Stimulated activated CD8-positive, alpha-beta memory T cell treated with anti-CD3 and anti-CD28 coated beads, Interleukin-4, amount 100 ng/mL, for 48 hours (primary cell): ENCODE results near the gene ELFN2.
"Not testable (repeated sequence)": the region's sequence is repeated elsewhere in the genome, so short reads cannot be mapped to it uniquely, and the experiment has no call there.

Experiments used
- DNase-seq: peaks from one replicate; pipeline ENCODE4 v3.0.0-alpha.2; 2020

ELFN2 gene

DNA sequence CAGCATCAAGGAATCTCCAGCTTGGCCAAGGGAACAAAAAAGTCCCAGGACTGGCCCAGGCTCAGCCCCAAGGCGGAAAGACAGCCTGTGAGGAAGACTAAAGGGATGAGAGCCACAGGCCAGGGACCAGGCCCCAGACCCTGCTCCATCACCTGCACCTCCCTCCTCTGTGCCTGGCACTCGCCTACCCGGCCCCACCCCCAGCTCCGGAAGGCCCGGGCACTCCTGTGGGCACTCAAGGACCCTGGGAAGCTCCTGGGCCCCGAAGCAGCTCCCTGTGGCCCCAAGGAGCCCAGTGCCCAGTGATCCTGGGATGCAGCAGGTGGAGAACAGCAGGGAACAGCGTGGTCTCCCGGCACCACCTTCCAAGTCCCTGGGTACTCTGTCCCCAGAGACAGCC lies 18.2 kb downstream of the ELFN2 start:
- no peak for DNase-seq

DNA sequence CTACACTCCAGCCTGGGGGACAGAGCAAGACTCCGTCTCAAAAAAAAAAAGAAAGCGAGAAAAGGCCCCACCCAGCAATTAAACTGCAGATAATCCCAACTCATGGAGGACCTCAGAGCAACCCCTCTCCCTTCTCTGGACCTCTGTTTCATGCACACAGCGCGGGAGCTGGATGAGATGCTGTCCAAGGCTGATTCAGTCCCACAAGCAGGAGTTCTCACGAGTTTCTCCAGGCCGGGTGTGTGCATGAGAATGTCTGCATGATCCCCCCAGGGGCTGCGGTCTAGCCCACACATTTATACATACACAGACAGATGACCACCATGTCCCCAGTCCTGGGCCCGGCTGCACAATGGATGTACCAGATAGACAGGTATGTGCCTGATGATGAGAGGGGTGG lies 19.4 kb downstream of the ELFN2 start:
- no peak for DNase-seq

DNA sequence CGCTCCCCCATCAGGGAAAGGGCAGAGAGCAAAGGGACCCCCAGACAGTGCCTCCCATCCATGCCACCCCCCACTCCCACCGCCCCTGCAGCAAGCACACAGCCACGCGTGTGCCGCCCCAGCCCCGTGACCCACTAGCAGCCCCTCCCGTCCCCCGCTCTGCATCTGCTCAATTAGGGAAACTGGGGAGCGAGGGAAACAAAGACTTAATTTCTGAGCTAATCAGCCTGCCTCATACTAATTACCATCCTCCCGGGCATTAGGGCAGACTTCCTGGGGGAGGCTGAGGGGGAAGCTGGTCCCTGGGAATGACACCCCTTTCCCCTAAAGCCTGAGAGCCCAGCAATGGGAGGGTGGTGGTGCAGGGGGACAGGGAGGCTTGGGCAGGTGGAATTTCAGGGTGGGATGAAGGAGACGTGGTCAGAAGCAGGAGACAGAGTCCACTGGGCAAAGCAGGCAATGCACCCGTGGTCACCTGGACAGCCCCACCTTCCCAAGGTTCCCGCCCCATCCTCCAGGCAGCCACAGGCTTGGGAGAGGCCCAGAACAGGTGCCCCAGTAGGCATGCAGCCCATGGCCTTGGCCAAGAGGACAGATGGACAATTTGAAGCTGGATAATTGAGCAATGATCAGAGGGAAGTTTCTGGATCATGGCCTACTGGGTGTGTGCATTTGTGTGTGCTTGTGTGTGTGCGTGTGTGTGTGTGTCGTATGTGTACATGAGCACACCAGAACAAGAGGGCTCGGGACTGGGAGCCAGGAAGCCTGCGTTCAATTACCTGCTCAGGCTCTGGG lies 20.6 kb downstream of the ELFN2 start:
- no peak for DNase-seq

DNA sequence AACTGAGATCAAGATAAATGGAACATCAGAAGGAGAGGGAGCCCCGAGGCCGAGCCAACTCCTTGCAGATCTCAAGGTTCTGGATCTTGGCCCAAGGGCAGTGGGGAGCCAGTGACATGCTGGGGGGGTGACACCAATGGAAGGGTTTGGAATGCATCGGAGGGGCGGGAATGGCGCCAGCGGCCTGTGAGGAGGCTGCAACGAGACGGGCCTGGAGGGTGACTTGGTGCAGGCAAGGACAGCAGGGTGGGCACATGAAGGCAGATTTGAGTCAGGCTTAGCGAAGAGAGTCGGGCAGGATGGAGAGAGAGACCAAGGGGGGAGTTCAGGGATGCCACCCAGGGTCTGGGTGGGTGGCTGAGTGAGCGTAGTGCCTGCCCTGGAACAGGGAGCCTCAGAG lies 23.2 kb downstream of the ELFN2 start:
- DNase-seq = no peak

- DNase-seq = no peak
Observed at GRCh38 chr22:37403267-37403960, 23.9 kb downstream of the ELFN2 start.

- DNase-seq = no peak
Observed at GRCh38 chr22:37402184-37402506, 25.1 kb downstream of the ELFN2 start.

DNA sequence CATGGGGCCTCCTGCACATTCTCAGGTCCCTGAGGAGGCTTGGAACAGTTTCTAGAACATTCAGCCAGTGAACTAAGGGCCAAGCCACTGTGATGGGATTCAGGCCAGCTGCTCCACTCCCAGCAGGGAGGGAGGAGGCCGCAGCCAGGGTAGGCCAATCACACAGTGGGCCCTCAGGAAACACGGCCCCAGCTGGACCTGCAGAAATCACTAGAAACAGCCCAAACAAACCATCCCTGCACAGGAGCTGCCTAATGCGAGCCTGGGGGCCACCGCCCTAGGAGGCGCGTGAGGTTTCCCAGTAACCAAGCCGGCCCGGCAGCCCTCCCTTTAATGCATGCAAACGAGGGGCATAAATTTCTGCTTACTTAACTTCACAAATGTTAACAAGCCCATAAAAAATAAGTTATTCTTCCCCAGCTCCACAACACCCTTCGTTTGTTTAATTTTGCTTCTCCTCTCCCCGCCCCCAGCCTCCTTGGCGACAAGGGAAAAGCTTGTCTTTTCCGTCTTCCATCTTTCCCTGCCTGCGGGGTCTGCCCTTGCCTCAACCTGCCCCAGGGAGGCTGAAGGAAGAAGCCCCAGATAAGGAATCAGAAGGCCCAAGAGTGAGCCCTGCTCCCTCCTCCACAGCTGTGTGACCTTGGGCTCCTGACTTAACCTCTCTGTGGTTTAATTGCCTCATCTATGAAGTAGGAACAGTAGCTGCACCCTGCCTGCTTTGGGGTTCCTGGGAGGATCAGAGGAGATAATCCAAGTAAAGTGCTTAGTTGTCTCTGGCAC lies 25.7 kb downstream of the ELFN2 start:
- DNase-seq = no peak

GRCh38 chr22:37400719-37401118 lies 26.6 kb downstream of the ELFN2 start:
- DNase-seq = no peak

DNA sequence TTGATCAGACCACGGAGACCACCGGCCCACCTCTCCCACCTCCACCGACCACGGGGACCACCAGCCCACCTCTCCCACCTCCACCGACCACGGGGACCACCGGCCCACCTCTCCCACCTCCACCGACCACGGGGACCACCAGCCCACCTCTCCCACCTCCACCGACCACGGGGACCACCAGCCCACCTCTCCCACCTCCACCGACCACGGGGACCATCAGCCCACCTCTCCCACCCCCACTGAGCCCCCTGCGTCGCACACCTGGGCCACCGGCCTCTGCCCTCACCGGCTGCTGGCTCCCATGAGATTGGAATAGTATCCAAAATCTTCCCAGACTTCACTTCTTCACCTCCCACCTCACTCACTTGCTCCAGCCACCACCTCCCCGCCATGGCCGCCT lies 27.8 kb downstream of the ELFN2 start:
- not testable (repeated sequence) for DNase-seq

DNA sequence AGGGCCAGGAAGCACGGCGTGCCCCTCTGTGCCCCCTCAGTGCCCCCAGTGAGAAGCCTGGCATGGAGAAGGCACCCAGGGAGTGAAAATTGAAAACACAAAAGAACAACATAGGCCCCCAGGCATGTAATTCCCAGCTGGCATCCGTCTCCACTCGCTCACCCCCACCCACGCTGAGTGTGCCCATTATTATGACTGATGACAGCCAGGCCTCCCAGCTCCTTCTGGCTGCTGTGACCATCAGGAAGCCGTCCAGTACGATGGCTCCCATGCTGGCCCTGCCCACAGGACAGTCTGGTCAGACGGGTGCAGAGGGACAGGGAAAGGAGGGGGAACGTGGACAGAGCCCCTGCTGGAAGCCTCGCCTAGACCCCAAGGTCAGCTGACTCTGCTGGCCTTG lies 30.1 kb downstream of the ELFN2 start:
- DNase-seq = no peak

GRCh38 chr22:37396488-37397084 lies 30.7 kb downstream of the ELFN2 start:
- DNase-seq = no peak

GRCh38 chr22:37394341-37394740 lies 32.9 kb downstream of the ELFN2 start:
- DNase-seq = no peak

- DNase-seq = no peak
Observed at GRCh38 chr22:37393746-37394145, 33.5 kb downstream of the ELFN2 start.

- DNase-seq = no peak
Observed at GRCh38 chr22:37392721-37393328, 34.5 kb downstream of the ELFN2 start.

GRCh38 chr22:37391702-37392101 lies 35.6 kb downstream of the ELFN2 start:
- no peak for DNase-seq

DNA sequence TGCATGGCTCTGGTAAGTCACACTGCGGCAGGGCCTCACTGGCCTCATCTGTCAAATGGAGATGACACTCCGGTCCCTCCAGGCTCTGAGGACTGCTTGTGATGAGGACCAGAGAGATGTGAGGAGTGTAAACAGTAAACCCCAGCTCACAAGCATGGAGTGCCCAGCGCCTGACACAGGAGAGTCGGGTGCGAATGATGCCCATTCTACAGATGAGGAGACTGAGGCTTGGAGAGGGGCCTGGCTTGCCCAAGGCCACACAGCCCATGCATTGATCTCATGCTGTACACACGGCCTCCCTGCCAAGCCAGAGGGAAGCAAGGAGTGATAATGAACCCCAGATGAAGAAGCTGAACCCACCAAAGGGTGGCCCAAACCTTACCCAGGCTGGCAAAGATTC lies 37.2 kb downstream of the ELFN2 start:
- DNase-seq = no peak

- no peak for DNase-seq
Observed at GRCh38 chr22:37388538-37388937, 38.7 kb downstream of the ELFN2 start.

DNA sequence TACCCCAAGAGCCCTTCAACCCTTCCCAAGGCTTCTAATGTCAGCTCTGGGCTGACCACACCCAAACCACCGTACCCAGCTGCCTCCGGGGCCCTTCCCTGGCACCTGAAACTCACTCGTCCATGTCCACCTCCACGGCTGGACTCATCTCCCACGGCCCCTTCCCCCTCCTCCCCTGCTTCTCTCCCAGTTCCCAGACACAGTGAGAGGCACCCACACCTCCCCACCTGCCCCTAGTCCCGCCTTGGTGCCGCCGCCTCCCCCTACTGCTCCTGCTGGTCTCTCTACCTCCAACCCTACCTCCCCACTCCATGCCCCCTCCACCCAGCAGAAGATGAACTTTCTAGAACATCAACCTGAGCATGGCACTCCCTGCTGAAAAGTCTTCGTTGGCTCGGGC lies 39.5 kb downstream of the ELFN2 start:
- no peak for DNase-seq

DNA sequence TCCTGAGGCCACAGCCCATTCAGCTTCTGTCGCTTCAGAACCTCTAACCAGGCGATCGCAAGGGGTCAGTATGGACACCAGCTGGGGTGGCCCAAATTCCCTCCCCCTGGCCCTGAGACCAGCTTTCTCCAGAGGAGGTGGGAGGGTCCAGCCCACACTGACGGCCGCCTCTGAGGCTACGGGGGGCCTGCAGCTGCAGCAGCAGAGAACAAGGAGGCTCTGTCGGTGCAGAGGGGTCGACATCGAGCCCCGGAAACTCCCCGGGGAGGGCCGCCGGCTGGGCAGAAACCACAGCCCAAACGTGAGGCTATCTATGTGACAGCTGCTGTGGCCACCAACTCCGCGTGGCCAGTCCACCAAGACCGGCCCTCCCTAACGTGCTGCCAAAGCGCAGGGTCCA lies 40.8 kb downstream of the ELFN2 start:
- DNase-seq = no peak

GRCh38 chr22:37384691-37385090 lies 42.6 kb downstream of the ELFN2 start:
- DNase-seq = no peak

- no peak for DNase-seq
Observed at GRCh38 chr22:37383341-37383740, 43.9 kb downstream of the ELFN2 start.

GRCh38 chr22:37381489-37381888 lies 45.8 kb downstream of the ELFN2 start:
- DNase-seq = no peak

GRCh38 chr22:37379722-37380121 lies 47.6 kb downstream of the ELFN2 start:
- no peak for DNase-seq
